Sigmoid colon (tissue), 3 donors: ENCODE measurements around the gene DAPK1.

Experiments used
- POLR2A ChIP-seq, 2 donors: fragments of 450-650 bp; IDR thresholded peaks; one replicate each; pipeline ENCODE4 v1.6.1; 2016; ENCODE audit warnings: antibody characterized with exemption in 2 of 2, mild to moderate bottlenecking in 2 of 2, moderate library complexity in 2 of 2
- TF ChIP-seq, protein P1 (sequence below), 4 experiments: fragments of 450-650 bp in 3 of 4; fragments of 200-600 bp in 1 of 4; IDR thresholded peaks; one replicate each; pipeline ENCODE4 v1.5.1; 2016 to 2019; ENCODE audit warnings: antibody characterized with exemption in 4 of 4, mild to moderate bottlenecking in 3 of 4, moderate library complexity in 2 of 4

GRCh38 chr9:87467187-87467586 is 30.5 kb upstream of the DAPK1 start:
- TF ChIP-seq, protein P1, sequence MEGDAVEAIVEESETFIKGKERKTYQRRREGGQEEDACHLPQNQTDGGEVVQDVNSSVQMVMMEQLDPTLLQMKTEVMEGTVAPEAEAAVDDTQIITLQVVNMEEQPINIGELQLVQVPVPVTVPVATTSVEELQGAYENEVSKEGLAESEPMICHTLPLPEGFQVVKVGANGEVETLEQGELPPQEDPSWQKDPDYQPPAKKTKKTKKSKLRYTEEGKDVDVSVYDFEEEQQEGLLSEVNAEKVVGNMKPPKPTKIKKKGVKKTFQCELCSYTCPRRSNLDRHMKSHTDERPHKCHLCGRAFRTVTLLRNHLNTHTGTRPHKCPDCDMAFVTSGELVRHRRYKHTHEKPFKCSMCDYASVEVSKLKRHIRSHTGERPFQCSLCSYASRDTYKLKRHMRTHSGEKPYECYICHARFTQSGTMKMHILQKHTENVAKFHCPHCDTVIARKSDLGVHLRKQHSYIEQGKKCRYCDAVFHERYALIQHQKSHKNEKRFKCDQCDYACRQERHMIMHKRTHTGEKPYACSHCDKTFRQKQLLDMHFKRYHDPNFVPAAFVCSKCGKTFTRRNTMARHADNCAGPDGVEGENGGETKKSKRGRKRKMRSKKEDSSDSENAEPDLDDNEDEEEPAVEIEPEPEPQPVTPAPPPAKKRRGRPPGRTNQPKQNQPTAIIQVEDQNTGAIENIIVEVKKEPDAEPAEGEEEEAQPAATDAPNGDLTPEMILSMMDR (IDR thresholded peaks at IDR 0.05) = no peak
- no peak for TF ChIP-seq POLR2A (IDR thresholded peaks at IDR 0.05)
